AG04450 (cell line): ENCODE measurements around the gene NFASC. TPM values are rescaled to one million over a fixed set of nuclear protein-coding genes. Genes with fewer than 3 reads are reported as not detected.

Experiments
- CTCF ChIA-PET: fragments of 300-600, 350-600 bp; formaldehyde crosslinking; extraction: SDS; loops from one replicate; lab custom pipeline; 2022; ENCODE audit warnings: antibody characterized with exemption, inconsistent platforms; lab: Charles Lee
- POLR2A ChIA-PET: fragments of 350-600 bp; formaldehyde crosslinking; extraction: SDS; loops from one replicate; lab custom pipeline; 2021; ENCODE audit warnings: antibody characterized with exemption, inconsistent platforms; lab: Yijun Ruan, JAX
- DNase-seq: peaks from one replicate; pipeline ENCODE4 v3.0.0-alpha.2; 2011; ENCODE audit warnings: low read depth, low spot score
- H3K27ac ChIP-seq: one replicate; pipeline ENCODE4 v1.5.1; 2012; ENCODE audit warnings: low read depth, low read length, control low read depth
- H3K27me3 ChIP-seq: one replicate; pipeline ENCODE4 v1.6.0; 2012; ENCODE audit warnings: low read length; ENCODE audit not compliant: control insufficient read depth, insufficient read depth
- H3K4me3 ChIP-seq: 2 replicates; pipeline ENCODE4 v1.5.1; 2011; ENCODE audit warnings: mild to moderate bottlenecking, low read depth, low read length, control low read depth
- H3K9me3 ChIP-seq: 2 replicates; pipeline ENCODE4 v1.5.1; 2012; ENCODE audit warnings: low read length; ENCODE audit not compliant: control insufficient read depth, insufficient read depth
- polyA plus RNA-seq: library from polyadenylated mRNA; depleted of rRNA; stranded (reverse); fragments of >200 nt; gene quantifications from 2 replicates; pipeline ENCODE4 v1.2.3, GENCODE V29; 2011
- TF ChIP-seq, protein P1 (sequence below): IDR thresholded peaks from 2 replicates; pipeline ENCODE4 v1.5.1; 2011; ENCODE audit warnings: low read depth, low read length, control low read depth, inconsistent platforms

Gene NFASC
- polyA plus RNA-seq, 1 experiment: 1.8 TPM

- Histone ChIP-seq H3K27ac (no peak overlapping the region), H3K27me3 (no peaks in the 10 kb centered on the region), H3K4me3 (no peak overlapping the region), H3K9me3 (no peaks in the 10 kb centered on the region)
- ChIA-PET CTCF (interaction anchor here (1.3 kb wide), 1 partner anchor 36 kb away, joined by 4 read pairs; no protein-coding TSS in a partner anchor), POLR2A (no interaction called here)
- TF ChIP-seq, protein P1, sequence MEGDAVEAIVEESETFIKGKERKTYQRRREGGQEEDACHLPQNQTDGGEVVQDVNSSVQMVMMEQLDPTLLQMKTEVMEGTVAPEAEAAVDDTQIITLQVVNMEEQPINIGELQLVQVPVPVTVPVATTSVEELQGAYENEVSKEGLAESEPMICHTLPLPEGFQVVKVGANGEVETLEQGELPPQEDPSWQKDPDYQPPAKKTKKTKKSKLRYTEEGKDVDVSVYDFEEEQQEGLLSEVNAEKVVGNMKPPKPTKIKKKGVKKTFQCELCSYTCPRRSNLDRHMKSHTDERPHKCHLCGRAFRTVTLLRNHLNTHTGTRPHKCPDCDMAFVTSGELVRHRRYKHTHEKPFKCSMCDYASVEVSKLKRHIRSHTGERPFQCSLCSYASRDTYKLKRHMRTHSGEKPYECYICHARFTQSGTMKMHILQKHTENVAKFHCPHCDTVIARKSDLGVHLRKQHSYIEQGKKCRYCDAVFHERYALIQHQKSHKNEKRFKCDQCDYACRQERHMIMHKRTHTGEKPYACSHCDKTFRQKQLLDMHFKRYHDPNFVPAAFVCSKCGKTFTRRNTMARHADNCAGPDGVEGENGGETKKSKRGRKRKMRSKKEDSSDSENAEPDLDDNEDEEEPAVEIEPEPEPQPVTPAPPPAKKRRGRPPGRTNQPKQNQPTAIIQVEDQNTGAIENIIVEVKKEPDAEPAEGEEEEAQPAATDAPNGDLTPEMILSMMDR: no peak
- no peak for DNase-seq
Measured at GRCh38 chr1:204842369-204842768, 28.3 kb upstream of the NFASC start.

- no peak for DNase-seq
- POLR2A ChIA-PET: no interaction called here
- Histone ChIP-seq H3K27me3 (no peaks in the 10 kb centered on the region), H3K9me3 (no peaks in the 10 kb centered on the region), H3K4me3 (no peak overlapping the region), H3K27ac (no peak overlapping the region)
- CTCF ChIA-PET: no interaction called here
- TF ChIP-seq, protein P1: no peak
Measured at GRCh38 chr1:204842892-204843291, 27.8 kb upstream of the NFASC start.

DNA sequence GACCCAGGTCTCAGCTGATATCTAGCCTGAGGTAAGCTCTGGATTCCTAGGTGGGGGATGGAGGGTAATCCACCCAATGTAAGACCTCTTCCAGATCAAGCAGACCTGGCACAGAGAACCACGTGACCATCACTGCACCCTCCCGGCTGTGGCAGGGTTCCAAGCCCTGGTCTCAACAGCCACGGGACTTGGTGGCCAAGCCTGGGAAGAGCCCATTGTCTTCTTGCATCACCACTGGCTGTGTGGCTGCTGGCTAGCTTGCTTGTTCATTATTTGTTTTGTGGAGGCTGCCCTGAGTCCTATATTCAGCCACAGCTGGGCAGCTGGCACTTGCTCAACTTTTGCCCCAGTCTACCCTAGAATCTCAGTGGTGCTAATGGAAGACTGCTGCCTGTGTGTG, 24.1 kb upstream of the NFASC start:
- POLR2A ChIA-PET: no interaction called here
- Histone ChIP-seq H3K27ac (no peak overlapping the region), H3K27me3 (no peaks in the 10 kb centered on the region), H3K4me3 (no peak overlapping the region), H3K9me3 (no peaks in the 10 kb centered on the region)
- CTCF ChIA-PET: interaction anchor here (1.1 kb wide), 1 partner anchor 40 kb away, joined by 3 read pairs; no protein-coding TSS in a partner anchor
- DNase-seq: no peak
- TF ChIP-seq, protein P1: no peak

GRCh38 chr1:204848579-204848978, 22.1 kb upstream of the NFASC start:
- Histone ChIP-seq H3K4me3 (no peak overlapping the region), H3K9me3 (no peaks in the 10 kb centered on the region), H3K27ac (no peak overlapping the region), H3K27me3 (no peaks in the 10 kb centered on the region)
- POLR2A ChIA-PET: no interaction called here
- DNase-seq: no peak
- CTCF ChIA-PET: interaction anchor here (0.6 kb wide), 1 partner anchor 782 kb away, joined by 3 read pairs; no protein-coding TSS in a partner anchor
- TF ChIP-seq, protein P1: no peak

- ChIA-PET CTCF (no interaction called here), POLR2A (no interaction called here)
- Histone ChIP-seq H3K27ac (no peak overlapping the region), H3K27me3 (no peaks in the 10 kb centered on the region), H3K4me3 (no peak overlapping the region), H3K9me3 (no peaks in the 10 kb centered on the region)
- TF ChIP-seq, protein P1: no peak
- DNase-seq: no peak
Measured at GRCh38 chr1:204852854-204853253, 17.8 kb upstream of the NFASC start.
